Heart left ventricle (tissue), 16 donors: ENCODE data around the gene CKM. TPM values are rescaled to one million over a fixed set of nuclear protein-coding genes. Genes with fewer than 3 reads are reported as not detected.

Source experiments
- ATAC-seq, 4 donors: fragments of 200-7000 bp; cut with Tn5 transposase; one replicate each; pipeline ENCODE4 v1.9.1; 2020 to 2022; ENCODE audit warnings: moderate library complexity in 4 of 4, mild to moderate bottlenecking in 3 of 4, moderate number of reproducible peaks in 1 of 4
- DNase-seq, 5 donors: peaks; one replicate each; pipeline ENCODE4 v3.0.0-alpha.2; 2020
- H3K27ac ChIP-seq, 12 donors: fragments of 200-600 bp; sonication (generic) in 4 of 12; one replicate each; pipeline versions ENCODE4 v1.5.0 to v1.8.0; 2016 to 2022; ENCODE audit warnings: mild to moderate bottlenecking in 2 of 12
- H3K27me3 ChIP-seq, 9 donors: fragments of 200-600 bp; sonication (generic) in 2 of 9; one replicate each; pipeline versions ENCODE4 v1.5.1 to v1.8.0; 2016 to 2022; ENCODE audit warnings: mild to moderate bottlenecking in 3 of 9
- H3K36me3 ChIP-seq, 9 donors: fragments of 200-600 bp; sonication (generic) in 2 of 9; one replicate each; pipeline versions ENCODE4 v1.5.0 to v1.8.0; 2018 to 2022; ENCODE audit warnings: mild to moderate bottlenecking in 2 of 9
- H3K4me1 ChIP-seq, 12 donors: fragments of 200-600 bp; sonication (generic) in 4 of 12; one replicate each; pipeline versions ENCODE4 v1.5.0 to v1.8.0; 2016 to 2022; ENCODE audit warnings: mild to moderate bottlenecking in 3 of 12
- H3K4me3 ChIP-seq, 12 donors: fragments of 200-600 bp; sonication (generic) in 4 of 12; one replicate each; pipeline versions ENCODE4 v1.5.0 to v1.8.0; 2017 to 2022; ENCODE audit warnings: mild to moderate bottlenecking in 9 of 12, moderate library complexity in 4 of 12
- H3K9me3 ChIP-seq, 12 donors: fragments of 200-600 bp; sonication (generic) in 4 of 12; one replicate each; pipeline versions ENCODE4 v1.5.0 to v1.8.0; 2016 to 2022; ENCODE audit warnings: mild to moderate bottlenecking in 1 of 12
- POLR2A ChIP-seq, 2 donors: fragments of 450-650 bp; IDR thresholded peaks; one replicate each; pipeline ENCODE4 v1.6.1; 2017; ENCODE audit warnings: antibody characterized with exemption in 2 of 2, mild to moderate bottlenecking in 2 of 2, moderate library complexity in 2 of 2
- WGBS, 4 donors: extraction: QIAGEN DNeasy Blood & Tissue Kit in 2 of 4; methylation state at CpG; one replicate each; pipeline versions ENCODE4 v1.1.5 to v1.1.7; 2013 to 2018; 5-methylcytosine and 5-hydroxymethylcytosine counted together
- intact Hi-C, 10 donors: fragments of 100-400 bp; cut with DNase I; formaldehyde crosslinking; loops; one replicate each; pipeline versions ENCODE4 v1.11.1 to v1.14.2; 2022
- polyA plus RNA-seq, 2 donors: library from polyadenylated mRNA; stranded (reverse); fragments of 200-250 nt; gene quantifications; one replicate each; pipeline ENCODE4 v1.2.3, GENCODE V29; 2013
- total RNA-seq, 9 donors: library from RNA; depleted of rRNA in 2 of 9; stranded (reverse); fragments of >200 nt in 2 of 9; fragmentation: NEBNext Ultra II Directional in 3 of 9; extraction: Animal tissue kit (Norgen Biotek cat#: 25700) in 3 of 9; gene quantifications; one replicate each; pipeline versions ENCODE4 v1.1.0 to v1.2.4, GENCODE V29; 2016 to 2023
- TF ChIP-seq, protein P1 (sequence below), 12 donors: fragments of 200-600 bp; sonication (generic) in 4 of 12; IDR thresholded peaks; one replicate each; pipeline versions ENCODE4 v1.5.0 to v1.8.0; 2018 to 2022; ENCODE audit warnings: antibody characterized with exemption in 12 of 12, mild to moderate bottlenecking in 5 of 12
- donor health status: ischemic (EF 13 %, LVEDD 7.1; RV severe dilation, severe dysfunction).
- donor health status: healthy with polysubstance abuse.
- donor health status: DM: no; HTN: yes; CAD: no.
- donor health status: DM: no; HTN: no; CAD: no.
- donor health status: ischemic (EF 25% LVEDD 6.9; RV normal size, moderate dysfunction).
- donor health status: ischemic (EF 25% LVEDD 5.7; RV mildly dilated, moderate dysfunction).
- donor health status: healthy.
- donor health status: DM: yes; HTN: yes; CAD: no.
- donor health status: ischemic (EF 35%, LVEDD 5.7; RV mildly dilated, moderate dysfunction).
- donor health status: nonischemic (EF 11% LVEDD 7.7; RV severe dilation, severe dysfunction).
- donor health status: DM: yes; HTN: yes; CAD: no.
- donor health status: PGD.
- donor health status: ischemic (EF 29% LVEDD 5.4; RV normal size, mild dysfunction).
- donor health status: nonischemic (EF 23%, LVEDD 6.1; RV moderate dilation, normal function).

Gene CKM
- total and polyA plus RNA-seq, 11 donors, result 1,885 to 11,128 (median 3,786) TPM

DNA sequence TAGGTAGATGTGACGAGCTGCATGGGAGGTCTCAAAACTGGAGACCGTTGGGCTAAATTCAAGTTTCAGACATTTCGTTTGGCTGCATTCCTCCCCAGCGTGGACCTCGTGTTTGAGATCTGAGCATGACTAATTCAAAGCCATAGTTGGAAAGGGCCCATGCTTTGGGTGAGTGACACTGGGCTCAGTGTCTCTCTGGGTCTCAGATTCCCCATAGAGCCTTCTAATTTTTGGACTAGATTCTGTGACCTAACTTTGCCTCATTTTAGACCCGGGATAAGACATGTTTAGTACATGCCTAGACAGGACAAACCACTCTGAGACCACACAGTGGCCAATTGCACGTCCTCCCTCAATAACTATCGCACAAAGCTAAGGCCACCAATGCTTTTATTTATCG, 16.6 kb downstream of the CKM start:
- Histone ChIP-seq H3K4me1 (peaks cover 0 to 13% (median 0%) of the 10 kb centered on the region in 12 donors), H3K4me3 (no peak overlapping the region), H3K27ac (no peak overlapping the region), H3K9me3 (peaks cover 0 to 7% (median 0%) of the 10 kb centered on the region in 12 donors), H3K36me3 (peaks cover 0 to 54% (median 29%) of the 10 kb centered on the region in 9 donors), H3K27me3 (no peaks in the 10 kb centered on the region)
- ATAC-seq, result no peak
- WGBS, 4 donors, result 53 to 58% (median 54%) methylated on average over 9 of the region's 9 CpGs
- TF ChIP-seq, protein P1, sequence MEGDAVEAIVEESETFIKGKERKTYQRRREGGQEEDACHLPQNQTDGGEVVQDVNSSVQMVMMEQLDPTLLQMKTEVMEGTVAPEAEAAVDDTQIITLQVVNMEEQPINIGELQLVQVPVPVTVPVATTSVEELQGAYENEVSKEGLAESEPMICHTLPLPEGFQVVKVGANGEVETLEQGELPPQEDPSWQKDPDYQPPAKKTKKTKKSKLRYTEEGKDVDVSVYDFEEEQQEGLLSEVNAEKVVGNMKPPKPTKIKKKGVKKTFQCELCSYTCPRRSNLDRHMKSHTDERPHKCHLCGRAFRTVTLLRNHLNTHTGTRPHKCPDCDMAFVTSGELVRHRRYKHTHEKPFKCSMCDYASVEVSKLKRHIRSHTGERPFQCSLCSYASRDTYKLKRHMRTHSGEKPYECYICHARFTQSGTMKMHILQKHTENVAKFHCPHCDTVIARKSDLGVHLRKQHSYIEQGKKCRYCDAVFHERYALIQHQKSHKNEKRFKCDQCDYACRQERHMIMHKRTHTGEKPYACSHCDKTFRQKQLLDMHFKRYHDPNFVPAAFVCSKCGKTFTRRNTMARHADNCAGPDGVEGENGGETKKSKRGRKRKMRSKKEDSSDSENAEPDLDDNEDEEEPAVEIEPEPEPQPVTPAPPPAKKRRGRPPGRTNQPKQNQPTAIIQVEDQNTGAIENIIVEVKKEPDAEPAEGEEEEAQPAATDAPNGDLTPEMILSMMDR (IDR thresholded peaks at IDR 0.05), result no peak
- no peak for TF ChIP-seq POLR2A (IDR thresholded peaks at IDR 0.05)
- intact Hi-C loops, result no loop called here
- peak in 1 of 5 donors; percentile 4 for DNase-seq

DNA sequence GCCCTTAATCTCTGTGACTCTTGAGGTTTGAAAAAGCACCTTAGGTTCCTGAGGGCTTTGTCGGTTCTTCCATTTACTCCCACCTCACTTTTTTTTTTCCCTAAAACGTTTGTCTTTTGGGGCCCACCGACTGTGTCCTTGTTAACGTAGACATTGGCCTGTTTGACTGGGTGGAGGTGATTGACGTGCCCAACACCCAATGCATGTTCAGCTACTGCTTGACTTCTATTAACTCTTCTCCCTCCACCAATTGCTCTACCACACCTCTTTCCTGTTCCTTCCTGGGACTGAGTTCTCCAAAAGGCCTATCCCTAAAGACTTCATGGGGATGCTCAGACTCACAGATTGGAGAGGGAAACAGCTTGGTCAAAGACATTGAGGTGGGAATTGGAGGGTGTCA, 17.3 kb downstream of the CKM start:
- intact Hi-C loops, result no loop called here
- 15 to 26% (median 23%) methylated on average over 5 of the region's 5 CpGs for WGBS, 4 donors
- TF ChIP-seq POLR2A (IDR thresholded peaks at IDR 0.05), result no peak
- TF ChIP-seq, protein P1 (IDR thresholded peaks at IDR 0.05), result no peak
- peaks cover 0 to 12% (median 0%) of the 10 kb centered on the region in 12 donors for H3K4me1 ChIP-seq
- H3K9me3 ChIP-seq, result peaks cover 0 to 7% (median 0%) of the 10 kb centered on the region in 12 donors
- no peak overlapping the region for H3K4me3 ChIP-seq
- no peak for ATAC-seq
- no peak overlapping the region for H3K27ac ChIP-seq
- no peaks in the 10 kb centered on the region for H3K27me3 ChIP-seq
- H3K36me3 ChIP-seq, result peaks cover 0 to 51% (median 29%) of the 10 kb centered on the region in 9 donors
- DNase-seq, result peak in 1 of 5 donors; percentile 26

GRCh38 chr19:45305007-45305406, 17.7 kb downstream of the CKM start:
- TF ChIP-seq, protein P1 (IDR thresholded peaks at IDR 0.05), result no peak
- TF ChIP-seq POLR2A (IDR thresholded peaks at IDR 0.05), result no peak
- H3K36me3 ChIP-seq, result peaks cover 0 to 51% (median 29%) of the 10 kb centered on the region in 9 donors
- no peak overlapping the region for H3K27ac ChIP-seq
- no peaks in the 10 kb centered on the region for H3K27me3 ChIP-seq
- H3K4me1 ChIP-seq, result peaks cover 0 to 8% (median 0%) of the 10 kb centered on the region in 12 donors
- no peak overlapping the region for H3K4me3 ChIP-seq
- intact Hi-C loops, result no loop called here
- no peak for DNase-seq
- peak in 2 of 4 donors; percentile 7 to 16 for ATAC-seq
- H3K9me3 ChIP-seq, result peaks cover 0 to 7% (median 0%) of the 10 kb centered on the region in 12 donors
- 59 to 68% (median 60%) methylated on average over 4 of the region's 4 CpGs for WGBS, 4 donors

DNA sequence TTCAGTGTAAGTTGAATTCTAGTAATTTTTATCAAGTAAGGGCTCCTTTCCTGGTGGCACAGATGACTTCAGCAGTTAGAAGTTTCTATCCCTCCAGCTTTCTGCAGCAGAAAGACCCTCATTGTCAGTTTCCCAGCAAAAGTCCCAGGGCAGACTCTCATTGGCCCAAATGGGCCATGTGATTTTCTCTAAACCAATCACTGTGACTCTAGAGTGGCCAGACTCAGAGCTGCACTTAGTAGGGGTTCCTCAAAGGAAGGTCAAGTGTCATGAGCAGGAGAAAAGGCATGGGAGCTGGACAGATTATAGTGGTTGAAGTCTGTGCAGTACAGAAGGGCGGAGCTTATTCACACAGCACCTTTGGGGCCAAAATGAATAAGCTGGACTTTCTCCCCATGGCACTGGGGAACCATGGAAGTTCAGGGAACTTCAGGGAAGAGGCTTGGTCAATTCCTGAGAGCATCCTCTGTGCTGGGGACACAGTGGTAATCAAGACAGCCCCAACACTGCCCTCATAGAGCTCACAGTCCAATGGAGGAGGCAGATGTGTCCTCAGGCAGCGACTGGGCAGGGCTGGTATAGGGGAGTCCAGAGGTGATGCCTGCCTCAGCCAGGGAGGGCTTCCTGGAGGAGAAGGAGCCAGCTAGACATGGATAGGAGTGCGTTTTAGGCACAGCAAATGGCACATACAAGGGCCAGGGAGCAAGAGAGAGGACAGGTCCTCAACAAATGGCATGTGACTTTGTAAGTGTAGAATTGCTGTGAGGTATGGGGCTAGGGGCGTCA, 18.3 kb downstream of the CKM start:
- TF ChIP-seq, protein P1 (IDR thresholded peaks at IDR 0.05), result no peak
- no peak for TF ChIP-seq POLR2A (IDR thresholded peaks at IDR 0.05)
- ATAC-seq (peak in 2 of 4 donors; percentile 12 to 16), DNase-seq (no peak)
- Histone ChIP-seq H3K27me3 (no peaks in the 10 kb centered on the region), H3K9me3 (peaks cover 0 to 7% (median 0%) of the 10 kb centered on the region in 12 donors), H3K4me1 (peaks cover 0 to 5% (median 0%) of the 10 kb centered on the region in 12 donors), H3K4me3 (no peak overlapping the region), H3K36me3 (peaks cover 0 to 47% (median 34%) of the 10 kb centered on the region in 9 donors), H3K27ac (no peak overlapping the region)
- WGBS, 4 donors, result 71 to 80% (median 76%) methylated on average over 4 of the region's 4 CpGs
- intact Hi-C loops, result no loop called here
